CD4-positive, alpha-beta memory T cell (primary cell): ENCODE results near the gene NDUFC2. TPM values are rescaled to one million over a fixed set of nuclear protein-coding genes. Genes with fewer than 3 reads are reported as not detected.
A peak's percentile ranks its signal among the peaks of the same experiment; 100 is the strongest.

Experiments used
- CTCF ChIA-PET: fragments of 350-600 bp; sonication (Branson Sonifier 250); formaldehyde crosslinking; loops from one replicate; lab custom pipeline; 2021; ENCODE audit warnings: inconsistent platforms; ENCODE audit not compliant: partially characterized antibody; lab: Charles Lee
- POLR2A ChIA-PET: fragments of 350-600 bp; sonication (Branson Sonifier 250); formaldehyde crosslinking; loops from one replicate; lab custom pipeline; 2021; ENCODE audit not compliant: partially characterized antibody; lab: Charles Lee
- DNase-seq, 5 donors: peaks; one replicate each; pipeline versions ENCODE4 v3.0.0 to v3.0.0-alpha.2; 2020 to 2022; ENCODE audit warnings: mixed read lengths in 1 of 5
- H3K27ac ChIP-seq: one replicate; pipeline ENCODE4 v1.7.0; 2013; ENCODE audit warnings: low read depth, low read length
- H3K27me3 ChIP-seq: 2 replicates; pipeline ENCODE4 v1.7.0; 2013; ENCODE audit warnings: mild to moderate bottlenecking, low read length, moderate library complexity; ENCODE audit not compliant: insufficient read depth
- H3K36me3 ChIP-seq: 2 replicates; pipeline ENCODE4 v1.7.0; 2013; ENCODE audit warnings: mild to moderate bottlenecking, low read length, moderate library complexity; ENCODE audit not compliant: insufficient read depth
- H3K4me1 ChIP-seq: 2 replicates; pipeline ENCODE4 v1.7.0; 2013; ENCODE audit warnings: mild to moderate bottlenecking, low read length, moderate library complexity; ENCODE audit not compliant: insufficient read depth
- H3K4me3 ChIP-seq, 2 donors: one replicate each; pipeline ENCODE4 v1.7.0; 2013; ENCODE audit warnings: low read length in 2 of 2, mild to moderate bottlenecking in 1 of 2
- H3K9me3 ChIP-seq, 2 donors: one replicate each; pipeline ENCODE4 v1.7.0; 2013; ENCODE audit warnings: low read length in 2 of 2, control low read depth in 1 of 2; ENCODE audit not compliant: control insufficient read depth in 1 of 2
- H3K27ac Mint-ChIP-seq, 7 donors: one replicate each; pipeline ENCODE4 v1.8.0; 2020 to 2021; ENCODE audit warnings: mixed read lengths in 7 of 7, mild to moderate bottlenecking in 6 of 7, inconsistent platforms in 3 of 7, moderate library complexity in 3 of 7
- H3K27me3 Mint-ChIP-seq, 2 donors: one replicate each; pipeline ENCODE4 v1.8.0; 2020 to 2021; ENCODE audit warnings: mixed read lengths in 2 of 2
- H3K36me3 Mint-ChIP-seq, 2 donors: one replicate each; pipeline ENCODE4 v1.8.0; 2020 to 2021; ENCODE audit warnings: mixed read lengths in 2 of 2, inconsistent platforms in 1 of 2, mild to moderate bottlenecking in 1 of 2
- H3K4me1 Mint-ChIP-seq, 4 donors: one replicate each; pipeline ENCODE4 v1.8.0; 2020 to 2021; ENCODE audit warnings: mixed read lengths in 4 of 4, mild to moderate bottlenecking in 1 of 4
- H3K4me3 Mint-ChIP-seq, 8 donors: one replicate each; pipeline ENCODE4 v1.8.0; 2020 to 2021; ENCODE audit warnings: mixed read lengths in 8 of 8, mild to moderate bottlenecking in 7 of 8, moderate library complexity in 6 of 8, inconsistent platforms in 3 of 8
- H3K9me3 Mint-ChIP-seq, 8 donors: one replicate each; pipeline ENCODE4 v1.8.0; 2020 to 2021; ENCODE audit warnings: mixed read lengths in 8 of 8, mild to moderate bottlenecking in 5 of 8, inconsistent platforms in 3 of 8, moderate library complexity in 1 of 8
- intact Hi-C: fragments of 100-400 bp; cut with micrococcal nuclease; formaldehyde crosslinking; loops from one replicate; pipeline ENCODE4 v1.15.1; 2023
- polyA plus RNA-seq, 2 donors: library from polyadenylated mRNA; unstranded; fragments of 300-500 nt; fragmentation: Illumina TruSeq; gene quantifications; one replicate each; pipeline ENCODE4 v1.2.3, GENCODE V29; 2021
- total RNA-seq, 2 experiments: library from RNA; stranded (reverse); gene quantifications; one replicate each; pipeline ENCODE4 v1.2.3, GENCODE V29; 2021

NDUFC2 gene
- total and polyA plus RNA-seq, 4 experiments from 2014 or later, result 80.5 to 188 (median 122) TPM

- no peak overlapping the region for H3K27ac ChIP-seq
- CTCF ChIA-PET, result interaction anchor here (1.2 kb wide), 1 partner anchor 25 kb away, joined by 3 read pairs; no protein-coding TSS in a partner anchor
- no peak overlapping the region for H3K4me3 ChIP-seq
- POLR2A ChIA-PET, result no interaction called here
- no peaks in the 10 kb centered on the region for H3K4me1 ChIP-seq
- H3K9me3 Mint-ChIP-seq, result no peaks in the 10 kb centered on the region
- H3K27me3 Mint-ChIP-seq, result peaks cover 12 to 23% of the 10 kb centered on the region in 2 donors
- no peak overlapping the region for H3K4me3 Mint-ChIP-seq
- DNase-seq, result no peak
- H3K4me1 Mint-ChIP-seq, result peaks cover 0 to 5% (median under 1%) of the 10 kb centered on the region in 4 donors
- peaks cover 3% of the 10 kb centered on the region for H3K27me3 ChIP-seq
- no peaks in the 10 kb centered on the region for H3K36me3 ChIP-seq
- intact Hi-C loops, result no loop called here
- H3K36me3 Mint-ChIP-seq, result no peaks in the 10 kb centered on the region
- no peaks in the 10 kb centered on the region for H3K9me3 ChIP-seq
- no peak overlapping the region for H3K27ac Mint-ChIP-seq
These were observed 58.1 kb downstream of the NDUFC2 start for GRCh38 chr11:78021611-78022010.

DNA sequence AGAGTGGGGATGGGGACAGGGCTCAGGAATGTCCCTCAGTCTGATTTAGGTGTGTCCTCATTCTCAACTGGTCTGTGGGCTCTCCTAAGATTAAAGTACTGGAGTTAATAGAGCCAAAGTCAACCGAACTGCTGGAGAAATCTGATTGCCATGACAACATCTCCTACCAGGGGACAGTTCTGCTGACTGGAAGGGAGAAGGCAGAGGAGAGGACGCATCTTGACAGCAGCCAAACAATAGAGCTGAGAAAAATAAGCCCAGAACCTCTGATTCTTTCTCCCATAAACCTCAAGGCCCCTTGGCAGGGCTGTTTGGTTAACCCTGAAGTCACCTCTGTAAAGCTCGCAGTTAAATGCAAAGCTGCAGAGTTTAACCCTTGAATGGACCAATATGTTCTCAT lies 59.4 kb downstream of the NDUFC2 start:
- H3K27ac Mint-ChIP-seq, result peak overlapping the region in 1 of 7 donors; percentile 9
- Histone ChIP-seq H3K4me1 (no peaks in the 10 kb centered on the region), H3K9me3 (no peaks in the 10 kb centered on the region), H3K27me3 (peaks cover 3% of the 10 kb centered on the region), H3K4me3 (no peak overlapping the region), H3K27ac (no peak overlapping the region), H3K36me3 (no peaks in the 10 kb centered on the region)
- no peaks in the 10 kb centered on the region for H3K9me3 Mint-ChIP-seq
- intact Hi-C loops, result no loop called here
- POLR2A ChIA-PET, result no interaction called here
- no peak for DNase-seq
- H3K4me3 Mint-ChIP-seq, result no peak overlapping the region
- CTCF ChIA-PET, result interaction anchor here (0.8 to 1.5 kb wide), 2 partner anchors 21 to 25 kb away, joined by 3 to 5 read pairs; no protein-coding TSS in a partner anchor
- peaks cover 12 to 25% of the 10 kb centered on the region in 2 donors for H3K27me3 Mint-ChIP-seq
- H3K36me3 Mint-ChIP-seq, result no peaks in the 10 kb centered on the region
- peaks cover 0 to 5% (median under 1%) of the 10 kb centered on the region in 4 donors for H3K4me1 Mint-ChIP-seq

DNA sequence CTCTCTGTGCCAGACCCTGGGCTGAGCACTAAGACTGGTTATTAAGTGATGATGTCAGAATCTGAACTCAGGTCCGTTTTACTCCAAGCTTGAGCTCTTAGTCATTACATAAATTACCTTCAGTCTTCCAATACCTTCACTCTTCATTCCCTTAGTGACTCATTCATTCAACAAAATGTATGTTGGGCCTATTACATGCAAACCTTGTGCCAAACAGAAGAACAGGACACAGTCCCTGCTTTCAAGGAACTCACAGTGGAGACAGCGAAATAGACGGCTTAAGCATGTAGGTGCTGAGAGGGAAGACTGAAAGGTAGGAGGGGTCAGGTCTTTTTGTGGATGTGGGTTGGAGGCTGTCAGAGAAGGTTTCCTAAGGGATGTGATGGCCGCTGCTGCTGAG lies 59.9 kb downstream of the NDUFC2 start:
- no peaks in the 10 kb centered on the region for H3K9me3 ChIP-seq
- DNase-seq, result no peak
- Mint-ChIP-seq H3K27me3 (peaks cover 12 to 25% of the 10 kb centered on the region in 2 donors), H3K9me3 (no peaks in the 10 kb centered on the region), H3K36me3 (no peaks in the 10 kb centered on the region), H3K4me3 (no peak overlapping the region), H3K27ac (peak overlapping the region in 1 of 7 donors; percentile 36), H3K4me1 (peaks cover 0 to 5% (median under 1%) of the 10 kb centered on the region in 4 donors)
- H3K4me1 ChIP-seq, result no peaks in the 10 kb centered on the region
- H3K27ac ChIP-seq, result no peak overlapping the region
- ChIA-PET CTCF (interaction anchor here (1.5 kb wide), 1 partner anchor 26 kb away, joined by 5 read pairs; no protein-coding TSS in a partner anchor), POLR2A (no interaction called here)
- no peak overlapping the region for H3K4me3 ChIP-seq
- H3K36me3 ChIP-seq, result no peaks in the 10 kb centered on the region
- intact Hi-C loops, result no loop called here
- H3K27me3 ChIP-seq, result peaks cover 3% of the 10 kb centered on the region

Other genes starting within 250 kb of the NDUFC2 start
- 10 to 100 TPM; 84.0 to 85.0 TPM for gene INTS4, start 85.2 kb downstream of the NDUFC2 start, total RNA-seq
- gene INTS4, start 85.2 kb downstream of the NDUFC2 start, polyA plus RNA-seq, result 10 to 100 TPM; 37.2 to 42.1 TPM
- gene KCTD14, start 56.6 kb downstream of the NDUFC2 start, total RNA-seq, result under 1 TPM in 1 of 2 experiments, not detected in 1; 0.20 TPM
- not detected for gene KCTD14, start 56.6 kb downstream of the NDUFC2 start, polyA plus RNA-seq
- not detected for gene THRSP, start 16.0 kb downstream of the NDUFC2 start, total RNA-seq
- under 1 TPM in 1 of 2 donors, not detected in 1; 0.16 TPM for gene THRSP, start 16.0 kb downstream of the NDUFC2 start, polyA plus RNA-seq
- 10 to 100 TPM; 27.6 to 31.2 TPM for gene ALG8, start 59.8 kb upstream of the NDUFC2 start, total RNA-seq
- 10 to 100 TPM; 47.6 to 66.9 TPM for gene ALG8, start 59.8 kb upstream of the NDUFC2 start, polyA plus RNA-seq
- gene KCTD21, start 108.8 kb upstream of the NDUFC2 start, total RNA-seq, result 1 to 10 TPM; 8.0 to 8.6 TPM
- gene KCTD21, start 108.8 kb upstream of the NDUFC2 start, polyA plus RNA-seq, result 1 to 10 TPM in 1 of 2 donors, under 1 TPM in 1; 0.88 to 2.6 TPM
- gene USP35, start 109.1 kb upstream of the NDUFC2 start, total RNA-seq, result 10 to 100 TPM; 12.4 to 14.3 TPM
- gene USP35, start 109.1 kb upstream of the NDUFC2 start, polyA plus RNA-seq, result 1 to 10 TPM in 1 of 2 donors, under 1 TPM in 1; 0.11 to 1.2 TPM